Spinal cord (tissue), 10 donors: Measurements from ENCODE around the gene HTN1. TPM values are rescaled to one million over a fixed set of nuclear protein-coding genes. Genes with fewer than 3 reads are reported as not detected.
"Not testable (repeated sequence)": the region's sequence is repeated elsewhere in the genome, so short reads cannot be mapped to it uniquely, and the experiment has no call there.

Experiments
- DNase-seq, 6 donors: peaks; one replicate each; pipeline versions ENCODE4 v3.0.0 to v3.0.0-alpha.2; 2013 to 2015; ENCODE audit warnings: low spot score in 6 of 6, low read depth in 4 of 6
- H3K27ac ChIP-seq: one replicate; pipeline ENCODE4 v1.5.1; 2013; ENCODE audit warnings: low read depth, low read length, control low read depth
- H3K27me3 ChIP-seq: one replicate; pipeline ENCODE4 v1.6.1; 2013; ENCODE audit warnings: low read length; ENCODE audit not compliant: control insufficient read depth, insufficient read depth
- H3K36me3 ChIP-seq: one replicate; pipeline ENCODE4 v1.6.1; 2013; ENCODE audit warnings: low read length; ENCODE audit not compliant: control insufficient read depth, insufficient read depth
- H3K4me1 ChIP-seq: one replicate; pipeline ENCODE4 v1.6.1; 2013; ENCODE audit warnings: low read length; ENCODE audit not compliant: control insufficient read depth, insufficient read depth
- H3K4me3 ChIP-seq: one replicate; pipeline ENCODE4 v1.5.1; 2013; ENCODE audit warnings: low read depth, low read length, control low read depth
- H3K9me3 ChIP-seq: one replicate; pipeline ENCODE4 v1.6.1; 2013; ENCODE audit warnings: low read length; ENCODE audit not compliant: control insufficient read depth, insufficient read depth
- WGBS: methylation state at CpG from one replicate; pipeline ENCODE4 v1.1.5; 2013; ENCODE audit warnings: missing lambda C conversion rate; ENCODE audit not compliant: insufficient coverage; 5-methylcytosine and 5-hydroxymethylcytosine counted together
- polyA plus RNA-seq, 2 donors: library from polyadenylated mRNA; unstranded; fragments of 120-200 nt; gene quantifications; one replicate each; pipeline ENCODE4 v1.2.1, GENCODE V29; 2013; ENCODE audit not compliant: insufficient read length in 2 of 2
- total RNA-seq, 2 donors: library from RNA; depleted of rRNA in 1 of 2; stranded (reverse); fragments of 120-200 nt in 1 of 2; fragments of >200 nt in 1 of 2; gene quantifications; one replicate each; pipeline versions ENCODE4 v1.2.3 to v1.2.4, GENCODE V29; 2013 to 2014
- donor health status: healthy.

The HTN1 gene
- total and polyA plus RNA-seq, 4 donors: 0.08 TPM; not detected in 3

DNA sequence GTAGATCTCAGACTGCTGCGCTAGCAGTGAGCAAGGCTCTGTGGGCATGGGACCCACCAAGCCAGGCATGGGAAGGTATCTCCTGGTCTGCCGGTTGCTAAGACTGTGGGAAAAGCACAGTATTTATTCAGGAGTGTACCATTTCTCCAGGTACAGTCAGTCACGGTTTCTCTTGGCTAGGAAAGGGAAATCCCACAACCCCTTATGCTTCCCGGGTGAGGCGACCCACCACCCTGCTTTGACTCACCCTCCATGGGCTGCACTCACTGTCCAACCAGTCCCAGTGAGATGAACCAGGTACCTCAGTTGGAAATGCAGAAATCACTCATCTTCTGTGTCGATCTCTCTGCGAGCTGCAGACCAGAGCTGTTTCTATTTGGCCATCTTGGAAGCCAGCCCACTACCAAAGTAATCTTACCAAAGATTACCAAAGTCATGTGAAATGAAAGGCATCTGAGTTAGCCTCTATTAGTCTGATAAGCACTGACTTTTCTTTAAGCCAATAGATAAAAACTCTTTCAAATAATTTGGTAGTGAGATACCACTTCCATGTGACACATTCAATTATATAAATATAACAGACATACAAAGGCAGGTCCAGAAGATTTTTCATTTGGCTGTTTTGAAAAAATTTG, 8.5 kb upstream of the HTN1 start:
- WGBS: 94% methylated on average over 5 of the region's 7 CpGs
- Histone ChIP-seq H3K27me3 (no peaks in the 10 kb centered on the region), H3K4me3 (no peak overlapping the region), H3K4me1 (no peaks in the 10 kb centered on the region), H3K27ac (no peak overlapping the region), H3K36me3 (no peaks in the 10 kb centered on the region), H3K9me3 (no peaks in the 10 kb centered on the region)
- no peak for DNase-seq

DNA sequence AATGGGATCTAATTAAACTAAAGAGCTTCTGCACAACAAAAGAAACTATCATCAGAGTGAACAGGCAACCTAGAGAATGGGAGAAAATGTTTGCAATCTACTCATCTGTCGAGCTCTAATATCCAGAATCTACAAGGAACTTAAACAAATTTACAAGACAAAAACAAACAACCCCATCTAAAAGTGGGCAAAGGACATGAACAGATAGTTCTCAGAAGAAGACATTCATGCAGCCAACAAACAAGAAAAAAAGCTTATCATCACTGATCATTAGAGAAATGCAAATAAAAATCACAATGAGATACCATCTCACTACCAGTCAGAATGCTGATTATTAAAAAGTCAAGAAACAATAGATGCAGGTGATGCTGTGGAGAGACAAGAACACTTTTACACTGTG, 6.3 kb downstream of the HTN1 start:
- not testable (repeated sequence) for H3K4me3 ChIP-seq, H3K4me1 ChIP-seq, H3K36me3 ChIP-seq, H3K27me3 ChIP-seq, DNase-seq, H3K9me3 ChIP-seq, H3K27ac ChIP-seq
- no CpG with 5 or more reads among the region's 1 CpG for WGBS

GRCh38 chr4:70057651-70058050, 7.4 kb downstream of the HTN1 start:
- Histone ChIP-seq H3K4me3 (no peak overlapping the region), H3K4me1 (no peaks in the 10 kb centered on the region), H3K9me3 (no peaks in the 10 kb centered on the region), H3K27me3 (no peaks in the 10 kb centered on the region), H3K27ac (no peak overlapping the region), H3K36me3 (no peaks in the 10 kb centered on the region)
- WGBS: no CpG with 5 or more reads among the region's 1 CpG
- DNase-seq: no peak

- DNase-seq: peak in 1 of 6 donors; percentile 5
- Histone ChIP-seq H3K4me3 (no peak overlapping the region), H3K27me3 (no peaks in the 10 kb centered on the region), H3K36me3 (no peaks in the 10 kb centered on the region), H3K4me1 (no peaks in the 10 kb centered on the region), H3K9me3 (no peaks in the 10 kb centered on the region), H3K27ac (no peak overlapping the region)
These were observed 8.9 kb downstream of the HTN1 start for GRCh38 chr4:70059149-70059548.

DNA sequence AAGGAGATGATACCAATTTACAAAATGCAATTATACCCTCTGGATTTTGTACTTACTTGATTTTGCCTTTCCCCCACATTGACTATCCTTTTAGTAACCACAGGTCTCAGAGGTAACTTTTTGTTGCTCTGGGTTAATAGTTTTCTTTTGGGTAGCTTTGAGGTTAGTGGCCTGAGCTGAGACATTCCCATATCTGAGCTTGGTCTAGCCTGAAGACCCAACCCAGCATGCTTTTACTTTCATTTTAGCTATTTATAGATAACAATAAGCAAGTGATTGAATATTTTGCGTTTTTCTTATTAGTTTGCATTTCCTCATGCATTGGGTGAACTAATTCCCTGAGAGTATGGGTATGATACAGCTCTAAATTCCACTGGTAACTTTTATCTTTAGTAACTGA, 11.8 kb downstream of the HTN1 start:
- Histone ChIP-seq H3K4me3 (no peak overlapping the region), H3K9me3 (no peaks in the 10 kb centered on the region), H3K27me3 (no peaks in the 10 kb centered on the region), H3K27ac (no peak overlapping the region), H3K4me1 (no peaks in the 10 kb centered on the region), H3K36me3 (no peaks in the 10 kb centered on the region)
- WGBS: no CpG with 5 or more reads among the region's 1 CpG
- no peak for DNase-seq

DNA sequence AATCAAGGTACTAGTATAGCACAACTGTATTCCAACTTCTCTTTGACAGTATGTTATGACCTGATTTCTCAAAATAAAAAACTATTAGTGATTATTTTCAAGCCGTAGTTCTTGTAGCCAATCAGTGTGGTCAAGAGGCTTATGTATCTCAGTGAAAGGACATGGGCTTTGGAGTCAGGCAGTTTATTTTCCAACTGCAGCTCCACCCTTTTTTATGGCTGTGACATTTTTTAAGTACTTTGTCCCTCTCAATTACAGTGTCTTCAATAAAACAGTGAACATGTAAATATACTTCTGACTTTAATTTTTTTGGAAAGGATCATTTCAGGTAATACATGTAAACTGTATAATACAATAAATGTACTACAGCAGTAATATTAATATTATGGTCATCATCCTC, 30.0 kb downstream of the HTN1 start:
- H3K36me3 ChIP-seq: no peaks in the 10 kb centered on the region
- H3K9me3 ChIP-seq: no peaks in the 10 kb centered on the region
- WGBS: no CpG with 5 or more reads among the region's 1 CpG
- no peaks in the 10 kb centered on the region for H3K27me3 ChIP-seq
- H3K27ac ChIP-seq: no peak overlapping the region
- H3K4me1 ChIP-seq: no peaks in the 10 kb centered on the region
- no peak overlapping the region for H3K4me3 ChIP-seq
- no peak for DNase-seq

DNA sequence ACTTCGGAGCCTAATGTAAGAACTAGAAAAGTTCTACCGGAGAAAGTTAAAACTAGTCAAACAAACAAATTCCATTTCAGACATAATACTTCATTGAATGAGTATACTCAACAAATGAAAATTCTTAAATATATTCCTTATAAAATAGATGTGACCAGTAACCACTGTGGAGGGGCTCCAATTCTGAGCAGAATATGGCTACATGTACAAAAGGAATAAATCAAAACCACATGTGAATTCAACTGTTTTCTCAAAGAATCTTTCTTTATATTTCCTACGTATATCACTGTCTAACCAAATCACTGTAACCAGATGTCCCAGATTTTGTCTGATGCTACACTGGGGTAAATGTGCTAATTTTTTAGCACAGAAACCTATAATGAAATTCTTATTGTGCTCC, 49.0 kb downstream of the HTN1 start:
- no CpG with 5 or more reads among the region's 3 CpGs for whole genome bisulfite sequencing
- DNase-seq: no peak
- Histone ChIP-seq H3K9me3 (no peaks in the 10 kb centered on the region), H3K27ac (no peak overlapping the region), H3K27me3 (no peaks in the 10 kb centered on the region), H3K4me1 (no peaks in the 10 kb centered on the region), H3K36me3 (no peaks in the 10 kb centered on the region), H3K4me3 (no peak overlapping the region)

Other genes starting within 250 kb of the HTN1 start
- gene SULT1E1, start 190.3 kb upstream of the HTN1 start, total RNA-seq: 100 to 1,000 TPM in 1 of 2 donors, 10 to 100 TPM in 1; 41.4 to 218 TPM
- gene SULT1E1, start 190.3 kb upstream of the HTN1 start, polyA plus RNA-seq: 10 to 100 TPM; 19.3 to 33.4 TPM
- gene CSN1S1, start 119.4 kb upstream of the HTN1 start, total RNA-seq: not detected
- gene CSN1S1, start 119.4 kb upstream of the HTN1 start, polyA plus RNA-seq: not detected
- gene CSN2, start 84.7 kb upstream of the HTN1 start, total RNA-seq: not detected
- gene CSN2, start 84.7 kb upstream of the HTN1 start, polyA plus RNA-seq: not detected
- gene STATH, start 54.5 kb upstream of the HTN1 start, total RNA-seq: not detected
- gene STATH, start 54.5 kb upstream of the HTN1 start, polyA plus RNA-seq: not detected
- not detected for gene HTN3, start 22.0 kb upstream of the HTN1 start, total RNA-seq
- not detected for gene HTN3, start 22.0 kb upstream of the HTN1 start, polyA plus RNA-seq
- not detected for gene PRR27, start 103.8 kb downstream of the HTN1 start, total RNA-seq
- gene PRR27, start 103.8 kb downstream of the HTN1 start, polyA plus RNA-seq: under 1 TPM; 0.05 to 0.06 TPM
- gene ODAM, start 145.3 kb downstream of the HTN1 start, total RNA-seq: not detected
- gene ODAM, start 145.3 kb downstream of the HTN1 start, polyA plus RNA-seq: not detected
- not detected for gene FDCSP, start 175.7 kb downstream of the HTN1 start, total RNA-seq
- not detected for gene FDCSP, start 175.7 kb downstream of the HTN1 start, polyA plus RNA-seq
- gene CSN3, start 192.2 kb downstream of the HTN1 start, total RNA-seq: not detected
- gene CSN3, start 192.2 kb downstream of the HTN1 start, polyA plus RNA-seq: not detected